H9 (cell line): Measurements from ENCODE around the gene TMCO4. TPM values are rescaled to one million over a fixed set of nuclear protein-coding genes. Genes with fewer than 3 reads are reported as not detected.

Experiments used
- DNase-seq: peaks from one replicate; pipeline ENCODE4 v3.0.0-alpha.2; 2017
- H2AFZ ChIP-seq: one replicate; pipeline ENCODE4 v1.6.1; 2013; ENCODE audit warnings: mild to moderate bottlenecking, low read length, control low read depth, moderate library complexity
- H2AK5ac ChIP-seq: 2 replicates; pipeline ENCODE4 v1.6.1; 2013; ENCODE audit warnings: low read length, control low read depth, mixed read lengths; ENCODE audit not compliant: insufficient read length
- H2BK120ac ChIP-seq: one replicate; pipeline ENCODE4 v1.6.1; 2013; ENCODE audit warnings: low read depth, mild to moderate bottlenecking, low read length, control low read depth, inconsistent platforms; ENCODE audit not compliant: poor library complexity, severe bottlenecking
- H2BK12ac ChIP-seq: 2 replicates; pipeline ENCODE4 v1.6.1; 2013; ENCODE audit warnings: low read length, control low read depth, mixed read lengths, low read depth; ENCODE audit not compliant: insufficient read length
- H2BK15ac ChIP-seq: 2 replicates; pipeline ENCODE4 v1.6.1; 2013; ENCODE audit warnings: low read depth, low read length, control low read depth
- H2BK20ac ChIP-seq: one replicate; pipeline ENCODE4 v1.6.1; 2013; ENCODE audit warnings: low read depth, mild to moderate bottlenecking, low read length, control low read depth, inconsistent platforms; ENCODE audit not compliant: poor library complexity, severe bottlenecking
- H2BK5ac ChIP-seq: 2 replicates; pipeline ENCODE4 v1.6.1; 2013; ENCODE audit warnings: low read length, control low read depth, mixed read lengths; ENCODE audit not compliant: insufficient read length
- H3K14ac ChIP-seq: 2 replicates; pipeline ENCODE4 v1.6.1; 2013; ENCODE audit warnings: low read length, control low read depth; ENCODE audit not compliant: insufficient read depth
- H3K18ac ChIP-seq: 2 replicates; pipeline ENCODE4 v1.6.1; 2013; ENCODE audit warnings: low read depth, mild to moderate bottlenecking, mixed read lengths, low read length, control low read depth; ENCODE audit not compliant: insufficient read length
- H3K23ac ChIP-seq: 2 replicates; pipeline ENCODE4 v1.6.1; 2013; ENCODE audit warnings: low read length, control low read depth, mixed read lengths, low read depth; ENCODE audit not compliant: insufficient read length
- H3K23me2 ChIP-seq: 2 replicates; pipeline ENCODE4 v1.6.1; 2013; ENCODE audit warnings: low read depth, mild to moderate bottlenecking, mixed read lengths, low read length, control low read depth; ENCODE audit not compliant: insufficient read length, poor library complexity, severe bottlenecking
- H3K27ac ChIP-seq: 2 replicates; pipeline ENCODE4 v1.5.1; 2013; ENCODE audit warnings: low read length, control low read depth, mixed read lengths, low read depth; ENCODE audit not compliant: insufficient read length
- H3K27me3 ChIP-seq: 2 replicates; pipeline ENCODE4 v1.6.1; 2013; ENCODE audit warnings: low read length, control low read depth, inconsistent platforms; ENCODE audit not compliant: insufficient read depth
- H3K4ac ChIP-seq: 2 replicates; pipeline ENCODE4 v1.6.1; 2013; ENCODE audit warnings: low read depth, mild to moderate bottlenecking, control low read depth, inconsistent platforms, low read length, moderate library complexity
- H3K4me1 ChIP-seq: 2 replicates; pipeline ENCODE4 v1.6.1; 2013; ENCODE audit warnings: low read length, control low read depth, inconsistent platforms; ENCODE audit not compliant: insufficient read depth
- H3K4me2 ChIP-seq: 2 replicates; pipeline ENCODE4 v1.6.1; 2013; ENCODE audit warnings: low read length, control low read depth, mixed read lengths; ENCODE audit not compliant: insufficient read length, insufficient read depth
- H3K56ac ChIP-seq: 2 replicates; pipeline ENCODE4 v1.6.1; 2013; ENCODE audit warnings: low read depth, mild to moderate bottlenecking, mixed read lengths, low read length, control low read depth; ENCODE audit not compliant: insufficient read length
- H3K79me1 ChIP-seq: 2 replicates; pipeline ENCODE4 v1.6.1; 2013; ENCODE audit warnings: low read depth, mild to moderate bottlenecking, moderate library complexity, low read length, control low read depth, inconsistent platforms; ENCODE audit not compliant: insufficient read depth, poor library complexity, severe bottlenecking
- H3K79me2 ChIP-seq: 2 replicates; pipeline ENCODE4 v1.6.1; 2013; ENCODE audit warnings: low read length, control low read depth, inconsistent platforms; ENCODE audit not compliant: insufficient read depth
- H3K9ac ChIP-seq: 2 replicates; pipeline ENCODE4 v1.6.1; 2013; ENCODE audit warnings: low read length, control low read depth, mixed read lengths; ENCODE audit not compliant: insufficient read length; ENCODE audit errors: extremely low read depth
- H3K9me3 ChIP-seq: one replicate; pipeline ENCODE4 v1.6.1; 2013; ENCODE audit warnings: low read depth, low read length, inconsistent platforms; ENCODE audit not compliant: control insufficient read depth
- H3T11ph ChIP-seq: one replicate; pipeline ENCODE4 v1.6.1; 2013; ENCODE audit warnings: mild to moderate bottlenecking, low read length, control low read depth, inconsistent platforms
- H4K20me1 ChIP-seq: one replicate; pipeline ENCODE4 v1.6.1; 2013; ENCODE audit not compliant: control insufficient read depth, insufficient read length, insufficient read depth
- H4K5ac ChIP-seq: 2 replicates; pipeline ENCODE4 v1.6.1; 2013; ENCODE audit warnings: low read depth, mild to moderate bottlenecking, mixed read lengths, low read length, control low read depth; ENCODE audit not compliant: insufficient read length
- H4K8ac ChIP-seq: replicated peaks from 2 replicates; pipeline ENCODE4 v1.6.1; 2013; ENCODE audit warnings: low read length, control low read depth, mixed read lengths, low read depth; ENCODE audit not compliant: insufficient read length
- H4K91ac ChIP-seq: 2 replicates; pipeline ENCODE4 v1.6.1; 2013; ENCODE audit warnings: low read depth, mild to moderate bottlenecking, moderate library complexity, mixed read lengths, low read length, control low read depth; ENCODE audit not compliant: insufficient read length
- H3K27ac Mint-ChIP-seq, 3 experiments: 2 replicates in 2 of 3; 3 replicates in 1 of 3; pipeline ENCODE4 v1.8.0; 2020 to 2021; ENCODE audit warnings: mixed read lengths in 3 of 3, mild to moderate bottlenecking in 1 of 3, moderate library complexity in 1 of 3
- H3K27me3 Mint-ChIP-seq: 2 replicates; pipeline ENCODE4 v1.8.0; 2021; ENCODE audit warnings: low read depth, mild to moderate bottlenecking, moderate library complexity, mixed read lengths
- H3K36me3 Mint-ChIP-seq, 3 experiments: 2 replicates in 2 of 3; 3 replicates in 1 of 3; pipeline ENCODE4 v1.8.0; 2020 to 2021; ENCODE audit warnings: low read depth in 3 of 3, mixed read lengths in 3 of 3; ENCODE audit not compliant: insufficient read depth in 1 of 3
- H3K4me1 Mint-ChIP-seq, 2 experiments: 2 replicates each; pipeline ENCODE4 v1.8.0; 2020; ENCODE audit warnings: mixed read lengths in 2 of 2
- H3K4me3 Mint-ChIP-seq, 2 experiments: 2 replicates in 1 of 2; 3 replicates in 1 of 2; pipeline ENCODE4 v1.8.0; 2020 to 2021; ENCODE audit warnings: mild to moderate bottlenecking in 2 of 2, mixed read lengths in 2 of 2, moderate library complexity in 1 of 2
- H3K9me3 Mint-ChIP-seq, 2 experiments: 2 replicates in 1 of 2; 3 replicates in 1 of 2; pipeline ENCODE4 v1.8.0; 2020; ENCODE audit warnings: mild to moderate bottlenecking in 2 of 2, mixed read lengths in 2 of 2, moderate library complexity in 1 of 2
- CTCF ChIP-seq: fragments of 200-600 bp; sonication (generic); conservative IDR thresholded peaks from 3 replicates; pipeline ENCODE4 v1.8.0; 2021; ENCODE audit warnings: antibody characterized with exemption, mild to moderate bottlenecking
- WGBS: extraction: QIAGEN DNeasy Blood & Tissue Kit; methylation state at CpG from one replicate; pipeline ENCODE4 v1.1.7; 2013; ENCODE audit warnings: missing lambda C conversion rate, low lambda C conversion rate, mixed read lengths; ENCODE audit not compliant: insufficient read length; ENCODE audit errors: extremely low coverage; 5-methylcytosine and 5-hydroxymethylcytosine counted together
- total RNA-seq: library from RNA; stranded (reverse); gene quantifications from 2 replicates; pipeline ENCODE4 v1.2.1, GENCODE V29; 2021

The TMCO4 gene
- total RNA-seq, 1 experiment from 2014 or later, result 4.0 TPM

GRCh38 chr1:19685994-19686393, 113.7 kb downstream of the TMCO4 start:
- H4K91ac ChIP-seq, result no peak overlapping the region
- peak overlapping the region in 2 of 3 experiments; percentile 93 to 95; a peak in 3 of 7 replicates for H3K27ac Mint-ChIP-seq

More at GRCh38 chr1:19685994-19686393, 113.7 kb downstream of the TMCO4 start:
- Mint-ChIP-seq H3K27me3 (peaks cover 8% of the 10 kb centered on the region), H3K4me3 (peak overlapping the region in 1 of 2 experiments; percentile 24; a peak in 1 of 5 replicates), H3K36me3 (peaks cover 0 to 4% (median 0%) of the 10 kb centered on the region in 3 experiments; a peak in 2 of 7 replicates), H3K9me3 (peaks cover 0 to 4% of the 10 kb centered on the region in 2 experiments; a peak in 2 of 5 replicates), H3K4me1 (peaks cover 31 to 47% of the 10 kb centered on the region in 2 experiments)
- H3K23me2 ChIP-seq, result no peaks in the 10 kb centered on the region
- no peak overlapping the region for H3K4ac ChIP-seq
- no peak overlapping the region for H3K18ac ChIP-seq
- H3K56ac ChIP-seq, result no peak overlapping the region
- no peak overlapping the region for H4K5ac ChIP-seq
- H2BK120ac ChIP-seq, result no peak overlapping the region
- H3K23ac ChIP-seq, result no peak overlapping the region
- H3K4me1 ChIP-seq, result no peaks in the 10 kb centered on the region; the same call in 1 of the 2 replicates
- H2AK5ac ChIP-seq, result no peak overlapping the region
- no peaks in the 10 kb centered on the region for H3K79me2 ChIP-seq
- no peak overlapping the region for H2BK5ac ChIP-seq
- H3T11ph ChIP-seq, result no peak overlapping the region
- H3K27me3 ChIP-seq, result no peaks in the 10 kb centered on the region
- no peak for DNase-seq
- WGBS, result no CpG with 5 or more reads among the region's 9 CpGs
- H3K4me2 ChIP-seq, result no peak overlapping the region
- H2BK15ac ChIP-seq, result no peak overlapping the region
- no peaks in the 10 kb centered on the region for H3K79me1 ChIP-seq
- no peak overlapping the region for H3K9ac ChIP-seq
- no peak overlapping the region for H2AFZ ChIP-seq
- H4K20me1 ChIP-seq, result no peaks in the 10 kb centered on the region
- H2BK12ac ChIP-seq, result no peak overlapping the region
- no peak overlapping the region for H3K14ac ChIP-seq
- TF ChIP-seq CTCF, result no peak
- H3K9me3 ChIP-seq, result no peaks in the 10 kb centered on the region
- H2BK20ac ChIP-seq, result no peak overlapping the region
- no peak overlapping the region for H3K27ac ChIP-seq
- H4K8ac ChIP-seq, result no peak overlapping the region
